ENCODE measurements around the gene POU2F2.

Gene POU2F2

DNA sequence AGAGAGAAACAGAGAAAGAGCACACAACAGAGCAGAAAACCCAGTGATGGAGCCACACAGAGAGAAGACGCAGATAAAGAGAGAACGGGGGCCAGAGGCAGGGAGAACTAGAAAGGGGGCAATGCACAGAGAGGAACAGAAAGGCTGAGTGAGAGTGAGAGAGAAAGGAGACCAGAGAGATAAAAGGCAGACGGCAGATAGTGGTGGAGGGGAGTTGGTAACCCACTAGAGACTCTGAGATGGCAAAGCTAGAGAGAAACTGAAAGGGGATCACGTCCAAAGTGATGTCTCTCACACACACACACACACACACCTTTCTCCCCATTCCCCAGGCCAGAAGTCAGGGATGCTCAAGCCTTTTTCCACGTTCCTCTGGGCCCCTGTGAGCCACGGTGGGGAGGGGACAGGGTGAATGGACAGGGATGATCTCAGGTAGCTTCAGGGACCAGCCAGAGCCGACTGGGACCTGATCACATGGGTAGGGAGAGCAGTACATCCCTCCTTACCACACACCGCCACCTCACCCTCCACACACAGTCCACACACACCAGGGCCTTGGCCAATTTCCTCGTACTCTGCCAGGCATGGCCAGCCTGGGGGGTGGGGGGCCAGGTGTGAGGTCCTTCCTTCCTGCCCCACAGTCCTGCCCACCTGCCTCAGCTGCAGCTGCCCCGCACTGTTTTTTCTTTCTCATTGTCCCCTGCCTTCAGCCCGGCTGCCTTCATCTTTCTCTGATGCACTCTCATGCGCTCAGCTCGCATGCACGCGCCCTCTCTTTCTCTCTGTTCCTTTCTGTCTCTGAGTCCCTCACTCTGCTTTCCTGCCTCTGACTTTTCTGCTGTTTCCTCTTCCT, 22.5 kb upstream of the POU2F2 start:
- no peak for DNase-seq

DNA sequence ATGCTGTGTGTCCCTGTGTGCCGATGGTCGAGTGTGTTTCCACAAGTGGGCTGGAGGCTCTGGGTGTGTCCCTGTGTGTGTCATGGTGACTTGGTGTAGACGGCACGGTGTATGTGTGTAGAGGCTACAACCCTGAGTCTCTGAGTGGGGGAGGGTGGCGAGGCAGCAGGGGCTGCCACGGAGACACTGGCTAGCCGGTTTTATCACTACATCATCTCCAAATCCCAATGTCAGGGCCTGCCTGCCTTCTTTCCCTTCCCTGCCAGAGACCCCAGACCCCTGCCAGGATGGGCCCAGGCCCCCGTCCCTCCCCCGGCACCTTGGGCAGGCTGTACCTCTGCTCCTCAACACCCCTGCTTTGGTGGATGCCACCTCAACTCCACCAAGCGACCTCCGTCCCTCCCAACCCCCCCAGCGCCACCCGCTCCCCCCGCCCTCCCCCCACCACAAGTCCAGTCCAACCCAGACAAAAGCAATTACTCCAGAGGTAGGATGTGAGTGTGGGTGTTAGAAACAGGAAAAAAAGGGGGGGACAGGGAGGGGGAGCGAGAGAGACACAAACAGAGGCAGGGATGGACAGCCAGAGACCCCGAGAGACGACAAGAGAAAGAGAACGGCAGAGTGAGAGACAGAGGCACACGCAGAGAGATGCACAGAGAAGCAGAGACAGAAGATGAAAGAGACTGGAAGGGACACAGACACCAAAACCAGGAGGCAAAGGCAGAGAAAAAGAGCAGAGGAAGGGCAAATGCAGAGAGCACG, 21.6 kb upstream of the POU2F2 start:
- DNase-seq = no peak

- DNase-seq = no peak
These were observed 20.8 kb upstream of the POU2F2 start for GRCh38 chr19:42152910-42153671.

GRCh38 chr19:42151782-42152684, 19.8 kb upstream of the POU2F2 start:
- no peak for DNase-seq

- DNase-seq = no peak
These were observed 18.7 kb upstream of the POU2F2 start for GRCh38 chr19:42150911-42151361.

DNA sequence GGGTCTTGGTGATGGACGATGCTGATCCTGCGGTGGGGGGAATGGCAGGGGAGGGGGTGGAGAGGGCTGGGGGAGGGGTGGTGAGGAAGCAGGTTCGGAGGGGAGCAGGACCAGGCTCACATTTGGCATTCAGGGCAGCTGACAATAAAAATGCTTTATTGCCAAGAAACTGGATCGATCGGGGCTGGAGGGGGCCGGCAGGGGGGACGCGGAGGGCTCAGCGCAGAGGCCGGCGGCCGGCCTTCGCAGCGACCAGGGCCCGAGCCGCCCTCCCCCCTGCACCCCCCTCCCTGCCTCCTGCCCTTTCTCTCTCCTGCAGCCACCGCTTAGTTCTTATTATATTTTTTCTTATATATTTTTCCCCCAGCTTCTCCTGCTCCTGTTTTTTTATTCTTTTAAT, 18.1 kb upstream of the POU2F2 start:
- DNase-seq = no peak

- no peak for DNase-seq
These were observed 17.4 kb upstream of the POU2F2 start for GRCh38 chr19:42149447-42150202.

DNA sequence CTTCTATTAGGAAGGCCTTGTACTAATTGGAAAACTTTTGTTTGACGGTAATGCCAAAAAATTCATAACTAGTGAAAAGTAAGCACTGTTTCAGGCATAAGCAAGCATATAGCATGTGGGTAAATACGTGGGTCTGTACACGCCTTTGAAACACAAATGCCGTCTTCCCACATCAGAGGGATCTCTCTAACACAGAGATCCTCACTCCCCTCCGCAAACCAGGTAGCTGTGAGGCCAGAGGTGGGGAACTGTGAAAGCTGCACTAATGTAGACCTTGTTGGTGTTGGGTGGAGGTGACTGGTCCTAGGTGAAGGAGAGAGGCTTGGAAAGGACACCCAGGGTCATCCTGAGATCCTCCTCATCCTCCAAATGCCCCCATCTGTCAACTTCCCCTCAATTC, 16.0 kb upstream of the POU2F2 start:
- DNase-seq = no peak

GRCh38 chr19:42143341-42144234, 11.3 kb upstream of the POU2F2 start:
- DNase-seq = no peak

DNA sequence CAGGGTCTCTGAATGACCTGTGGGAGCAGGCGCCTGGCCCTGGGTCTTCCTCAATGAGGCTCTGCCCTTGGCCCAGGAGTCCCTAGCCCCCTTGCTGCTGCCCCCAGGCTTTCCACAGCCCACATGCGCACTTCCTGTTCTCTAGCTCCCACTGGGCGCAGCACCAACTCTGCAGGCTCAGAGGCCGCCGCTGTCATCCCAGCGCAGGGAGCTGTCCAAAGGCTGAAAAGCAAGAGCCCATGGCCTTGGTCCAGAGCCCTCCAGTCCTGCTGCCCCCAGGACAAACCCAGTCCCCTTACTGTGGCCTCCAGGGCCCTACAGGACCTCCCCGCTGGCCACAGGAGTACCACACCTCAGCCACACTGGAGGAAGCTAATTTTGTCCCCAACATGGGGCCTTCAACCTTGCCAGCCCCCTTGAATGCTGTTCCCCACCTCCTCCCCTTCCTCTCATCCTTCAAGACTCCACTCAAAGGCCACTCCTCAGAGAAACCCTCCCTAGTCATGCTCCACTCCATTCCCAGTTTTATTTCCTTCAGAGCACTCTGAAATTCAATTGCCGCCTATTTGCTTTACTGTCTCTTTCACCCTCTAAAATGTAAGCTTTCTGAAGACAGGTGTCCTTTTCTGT, 8.0 kb upstream of the POU2F2 start:
- no peak for DNase-seq

DNA sequence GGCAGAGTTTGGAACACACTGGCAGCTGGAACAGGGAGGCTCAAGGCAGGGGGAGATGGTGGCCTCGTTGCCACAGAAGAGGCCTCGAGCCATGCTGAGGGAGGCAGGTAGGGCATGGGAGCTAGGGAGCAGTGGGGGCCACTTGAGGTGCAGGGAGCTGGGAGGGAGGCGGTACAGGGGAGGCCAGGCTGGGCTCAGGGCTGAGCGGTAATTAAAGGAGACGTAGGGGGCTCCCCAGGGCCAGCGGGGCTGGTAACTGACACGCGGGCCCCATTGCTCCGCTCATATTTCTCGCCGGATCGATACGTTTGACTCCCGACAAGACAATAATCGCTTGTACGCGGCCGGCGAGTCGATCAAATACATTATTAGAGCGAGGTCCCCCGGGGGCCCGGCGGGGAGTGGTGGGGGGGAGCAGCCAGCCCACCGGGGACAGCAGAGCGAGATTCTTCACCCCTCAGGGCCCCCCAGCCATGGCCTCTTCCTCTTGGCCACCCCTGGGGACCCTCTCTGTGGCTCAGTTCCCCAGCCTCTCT, 2.4 kb upstream of the POU2F2 start:
- DNase-seq = no peak

- peak in 1 of 2 experiments; percentile 26 for DNase-seq
These were observed 744 bp upstream of the POU2F2 start for GRCh38 chr19:42132851-42133528.

DNA sequence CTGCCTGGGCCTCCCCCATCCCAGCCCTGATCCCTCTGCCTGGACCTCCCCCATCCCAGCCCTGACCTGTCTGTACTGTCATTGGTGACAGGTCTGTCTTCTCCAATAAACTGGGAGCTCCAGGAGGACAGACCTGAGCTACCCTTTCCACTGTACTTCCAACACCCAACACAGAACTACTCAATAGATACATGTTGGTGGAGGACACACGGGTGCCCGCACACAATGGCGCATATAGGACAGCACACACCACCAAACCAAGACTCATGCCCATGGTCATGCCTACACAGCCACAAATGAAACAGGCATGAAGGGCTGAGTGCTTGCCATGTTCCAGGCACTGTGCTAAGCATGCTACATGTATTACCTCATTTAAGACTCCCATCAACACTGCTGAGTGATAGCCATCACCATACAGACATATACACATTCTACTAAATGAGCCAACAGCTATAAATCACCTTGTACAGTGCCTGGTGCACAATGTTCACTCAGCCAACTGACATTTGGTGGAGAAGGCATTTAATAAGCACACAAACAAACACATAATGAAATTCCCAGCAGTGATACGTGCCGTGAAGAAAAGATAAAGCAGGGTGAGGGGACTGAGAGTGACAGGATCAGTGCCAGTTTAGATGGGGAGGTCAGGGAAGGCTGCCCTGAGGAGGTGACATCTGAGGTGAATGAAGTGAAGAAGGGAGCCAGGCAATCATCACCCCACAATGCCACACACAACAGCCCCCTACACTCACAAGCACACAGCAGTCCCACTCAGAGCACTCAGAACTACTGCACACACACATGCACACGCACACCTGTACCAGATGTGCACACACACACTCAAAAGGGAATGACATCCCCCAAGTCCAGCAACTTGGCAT, 857 bp downstream of the POU2F2 start:
- no peak for DNase-seq

DNA sequence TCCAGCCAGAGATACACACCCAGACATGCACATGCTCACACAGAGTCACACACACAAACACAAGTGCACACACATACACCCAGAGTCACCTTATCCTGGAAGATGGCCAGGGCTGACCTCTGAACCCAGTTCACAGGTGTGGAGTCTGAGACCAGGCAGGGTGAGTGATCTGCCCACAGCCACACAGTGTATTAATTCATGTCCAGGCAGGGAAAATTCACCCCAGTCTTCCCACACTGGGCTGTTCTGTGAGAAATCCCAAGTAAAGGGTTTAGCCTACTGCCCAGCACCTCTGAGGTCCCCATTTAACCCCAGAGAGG, 2.0 kb downstream of the POU2F2 start:
- DNase-seq = no peak

DNA sequence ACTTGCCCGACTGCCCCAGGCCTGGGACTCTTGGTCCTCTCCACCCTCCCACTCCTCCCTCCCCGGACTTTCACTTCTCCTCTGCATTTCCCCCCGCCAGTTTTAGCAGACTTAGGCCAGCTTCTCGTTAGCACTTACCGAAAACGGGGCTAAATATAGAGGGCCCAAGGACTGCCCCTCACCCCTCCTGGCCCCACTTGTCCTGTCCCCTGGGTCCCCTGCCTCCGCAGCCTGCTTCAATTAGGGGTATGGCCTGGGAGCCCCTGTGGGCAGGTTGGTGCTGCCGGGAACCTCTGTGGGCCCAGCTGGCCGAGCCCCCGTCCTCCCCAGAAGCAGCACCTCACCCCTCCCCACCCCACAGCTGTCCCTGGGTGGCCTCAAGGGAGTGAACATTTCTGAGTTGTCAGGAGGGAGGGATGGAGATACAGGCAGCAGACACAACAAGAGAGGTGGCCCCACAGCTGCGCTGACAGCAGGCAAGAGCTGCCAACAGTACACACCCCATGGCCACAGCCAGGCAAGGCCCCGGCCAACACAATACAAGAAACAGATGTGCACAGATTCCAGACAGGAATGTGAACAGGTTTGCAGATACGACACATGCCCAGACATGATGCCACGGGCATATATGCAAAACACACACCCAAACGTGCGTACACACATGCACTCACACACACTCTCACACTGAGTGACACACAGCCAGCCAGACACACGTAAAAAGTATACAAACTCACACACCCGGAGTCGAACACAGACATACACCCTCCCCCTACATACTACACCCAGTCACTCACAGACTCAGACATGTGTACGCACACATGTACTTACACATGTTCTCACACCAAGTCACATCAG, 2.6 kb downstream of the POU2F2 start:
- DNase-seq = no peak

GRCh38 chr19:42126574-42126973, 5.7 kb downstream of the POU2F2 start:
- DNase-seq = no peak

DNA sequence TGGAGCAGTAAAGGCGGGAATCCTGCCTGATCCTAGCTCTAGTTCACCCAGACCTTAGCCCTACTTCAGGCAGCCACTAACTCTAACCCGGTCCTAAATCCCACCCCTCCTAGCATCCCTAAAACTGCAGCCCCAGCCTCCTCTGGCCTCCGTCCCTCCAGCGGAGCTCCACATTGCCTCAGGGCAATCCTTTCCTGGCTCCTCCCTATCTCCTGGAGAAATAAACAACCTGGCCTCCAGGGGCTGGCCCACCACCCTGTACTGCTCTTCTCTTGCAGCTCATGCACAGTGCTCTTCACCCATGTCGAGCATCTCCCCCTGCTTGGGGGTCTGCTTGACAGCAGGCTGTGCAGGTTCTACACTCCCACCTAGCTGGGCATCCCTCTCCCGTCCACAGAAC, 6.7 kb downstream of the POU2F2 start:
- no peak for DNase-seq
